ENCODE measurements around the gene RNF150.

RNF150 gene

GRCh38 chr4:140906993-140907962 lies 226.0 kb downstream of the RNF150 start:
- no peak for DNase-seq (ENCODE audit: low spot score)

DNA sequence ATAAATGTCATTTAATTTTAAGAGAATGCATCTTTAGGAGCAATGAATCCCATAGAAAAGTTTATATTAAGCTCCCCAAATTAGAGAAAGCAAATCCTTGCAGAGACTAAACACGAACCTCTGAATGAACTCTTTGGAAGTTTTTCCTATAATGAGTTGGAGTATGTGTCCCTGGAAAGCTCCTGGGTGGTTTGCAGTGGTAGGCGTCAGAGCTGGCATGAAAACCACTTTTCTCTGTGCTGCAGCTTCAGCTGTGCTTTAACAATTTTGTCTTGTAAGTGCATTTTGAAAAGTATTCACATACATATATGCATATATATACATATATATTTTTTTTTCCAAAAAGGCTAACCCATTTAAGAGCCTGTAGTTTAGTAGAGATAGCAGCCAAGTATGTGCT lies 228.4 kb downstream of the RNF150 start:
- no peak for DNase-seq (ENCODE audit: low spot score)

GRCh38 chr4:140903522-140904475 lies 229.5 kb downstream of the RNF150 start:
- DNase-seq (ENCODE audit: low spot score): no peak

DNA sequence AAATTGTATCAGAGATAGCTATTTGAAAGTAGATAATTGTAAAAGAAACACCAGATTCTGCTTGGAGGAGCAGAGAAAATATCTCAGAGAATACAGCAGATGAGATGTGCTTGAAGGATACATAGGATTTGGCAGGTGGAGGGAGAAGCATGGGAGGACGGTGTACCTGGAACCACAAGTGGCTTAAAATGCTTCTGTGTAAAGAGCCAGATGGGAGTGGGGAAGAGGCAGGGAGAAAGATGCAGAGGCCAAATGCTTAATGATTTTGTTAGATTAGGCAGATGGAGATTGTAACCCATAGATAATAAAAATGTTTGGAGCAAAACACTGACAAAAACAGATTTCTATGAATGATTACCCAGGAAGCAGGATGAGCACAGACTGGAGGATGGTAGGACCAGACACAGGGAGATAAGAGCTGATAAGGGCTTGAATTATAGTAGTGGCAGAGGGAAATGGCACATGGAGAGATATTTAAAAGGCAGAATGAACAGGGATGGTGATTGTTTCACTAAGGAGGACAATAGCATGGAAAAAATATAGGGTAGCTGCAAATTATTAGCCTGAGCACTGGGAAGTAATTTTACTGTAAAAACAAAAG lies 231.4 kb downstream of the RNF150 start:
- no peak for DNase-seq (ENCODE audit: low spot score)

GRCh38 chr4:140893939-140894338 lies 239.3 kb downstream of the RNF150 start:
- no peak for DNase-seq (ENCODE audit: low spot score)

- DNase-seq (ENCODE audit: low spot score): no peak
These were observed 245.2 kb downstream of the RNF150 start for GRCh38 chr4:140888054-140888453.

GRCh38 chr4:140887467-140887866 lies 245.8 kb downstream of the RNF150 start:
- no peak for DNase-seq (ENCODE audit: low spot score)

DNA sequence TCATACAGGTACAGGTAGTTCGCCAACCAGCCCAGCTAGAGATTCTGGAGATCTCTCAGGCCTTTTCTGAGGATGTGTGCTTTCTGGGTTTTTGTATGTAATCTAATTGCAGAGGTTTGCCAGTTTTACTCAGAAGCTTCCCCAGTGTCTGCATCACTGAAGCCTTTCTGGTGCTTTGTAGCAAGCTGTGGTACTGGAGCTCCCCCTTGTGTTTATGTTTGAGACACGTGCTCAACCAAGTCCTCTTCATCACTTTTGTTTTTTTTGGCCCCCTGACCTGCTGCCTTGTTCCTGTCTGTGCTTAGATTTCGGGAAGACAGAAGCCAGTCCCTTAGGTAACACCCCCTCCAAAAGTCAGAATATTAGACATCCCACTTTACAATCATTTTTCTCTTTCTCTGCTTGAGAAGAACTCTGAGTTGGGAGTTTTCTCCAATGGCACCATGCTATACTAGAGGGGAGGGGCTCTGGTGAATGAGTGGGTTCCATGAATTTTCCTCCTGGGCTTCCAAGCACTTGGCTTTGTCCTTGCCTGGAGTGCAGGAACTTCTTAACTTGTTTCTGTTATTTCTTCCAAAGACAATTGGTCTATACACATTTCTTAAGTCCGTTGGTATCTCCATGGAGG lies 248.7 kb downstream of the RNF150 start:
- no peak for DNase-seq (ENCODE audit: low spot score)

DNA sequence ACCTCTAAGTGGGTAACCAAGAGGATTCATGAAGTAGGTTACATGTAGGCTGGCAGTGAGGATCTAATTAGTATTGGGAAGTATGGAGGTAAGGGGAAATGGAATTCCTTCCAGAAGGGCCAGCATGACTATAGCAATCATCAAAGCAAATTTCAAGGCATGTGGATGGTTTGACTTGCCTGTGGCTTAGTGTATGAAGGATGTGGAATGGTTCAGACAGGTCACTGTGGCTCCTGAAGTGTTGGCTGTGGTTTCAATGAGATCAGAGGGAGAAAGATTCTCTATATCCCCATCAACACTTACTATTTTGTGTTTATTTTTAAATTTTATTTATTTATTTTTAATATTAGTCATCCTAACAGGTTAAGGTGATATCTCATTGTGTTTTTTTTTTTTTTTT lies 255.5 kb downstream of the RNF150 start:
- DNase-seq (ENCODE audit: low spot score): no peak

GRCh38 chr4:140876615-140877364 lies 256.5 kb downstream of the RNF150 start:
- DNase-seq (ENCODE audit: low spot score): no peak

DNA sequence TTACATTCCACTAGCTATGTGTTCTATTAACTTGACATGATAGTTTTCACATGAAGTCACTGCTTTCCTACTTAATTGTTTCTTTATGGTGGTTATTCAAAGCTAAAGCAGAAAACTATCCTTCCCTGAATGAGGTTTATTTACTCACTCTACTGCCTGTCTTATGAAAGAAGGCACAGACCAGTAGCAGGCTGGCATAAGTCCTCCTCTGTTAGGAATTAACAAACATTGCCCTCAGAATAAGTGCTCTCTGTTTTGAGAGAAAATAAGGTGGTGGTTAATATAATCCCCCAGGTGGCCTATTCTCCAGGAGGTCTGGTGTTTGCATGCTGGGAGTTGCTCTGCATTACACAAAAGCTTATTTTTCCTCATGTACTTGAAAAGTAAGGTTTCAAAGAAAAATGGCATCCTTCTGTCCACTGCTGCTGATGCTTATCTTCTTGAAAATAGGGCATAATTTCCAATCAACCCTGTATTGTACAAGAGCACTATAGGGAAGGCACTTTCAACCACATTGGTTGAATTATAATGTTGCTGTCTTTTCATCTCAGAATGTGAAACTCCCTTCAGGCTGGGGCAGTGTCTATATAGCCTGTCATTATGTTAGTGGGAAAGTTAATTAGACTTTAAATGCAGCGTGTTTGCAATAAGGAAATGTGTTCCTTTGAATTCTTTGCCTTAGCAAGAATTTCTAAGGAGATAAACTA lies 257.4 kb downstream of the RNF150 start:
- DNase-seq (ENCODE audit: low spot score): no peak

DNA sequence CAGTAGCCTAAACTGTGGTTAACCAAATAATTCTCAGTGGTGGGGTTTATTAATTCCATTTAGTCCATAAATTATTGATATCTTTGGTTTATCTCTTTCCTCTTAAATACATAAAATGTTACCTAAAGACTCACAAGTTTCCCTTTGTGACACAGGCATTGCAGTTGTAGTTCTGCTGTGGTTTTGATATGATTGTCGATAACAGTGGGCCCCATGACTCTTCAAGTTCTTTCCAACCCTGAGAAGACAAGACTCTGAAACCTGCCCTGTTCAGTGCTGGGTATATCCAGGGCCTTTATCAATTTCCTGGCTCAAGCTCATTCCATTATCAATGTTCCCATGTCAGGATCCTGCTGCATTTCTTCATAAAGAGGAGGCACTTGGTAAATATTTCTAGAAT lies 259.2 kb downstream of the RNF150 start:
- no peak for DNase-seq (ENCODE audit: low spot score)

DNA sequence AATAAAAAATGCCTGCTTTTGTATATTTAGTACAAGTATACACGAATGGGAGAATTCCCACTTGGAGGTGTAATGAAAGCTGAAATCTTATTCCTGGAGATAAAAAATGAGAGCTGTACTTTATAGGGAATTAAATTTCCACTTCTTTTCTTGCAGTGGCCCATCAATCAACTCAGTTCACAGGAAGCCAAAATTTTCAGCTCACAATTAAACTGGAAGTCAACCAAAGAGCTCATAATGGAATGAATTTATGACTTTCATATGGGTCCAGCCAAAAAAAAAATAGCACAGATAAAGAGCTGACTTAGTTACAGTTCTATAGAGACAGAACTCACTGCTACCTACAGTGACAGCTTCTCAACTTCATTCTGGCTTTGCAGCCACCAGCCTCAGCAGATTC lies 261.9 kb downstream of the RNF150 start:
- DNase-seq (ENCODE audit: low spot score): no peak

- DNase-seq (ENCODE audit: low spot score): no peak
These were observed 262.8 kb downstream of the RNF150 start for GRCh38 chr4:140870427-140870826.

GRCh38 chr4:140869446-140869845 lies 263.8 kb downstream of the RNF150 start:
- DNase-seq (ENCODE audit: low spot score): no peak

DNA sequence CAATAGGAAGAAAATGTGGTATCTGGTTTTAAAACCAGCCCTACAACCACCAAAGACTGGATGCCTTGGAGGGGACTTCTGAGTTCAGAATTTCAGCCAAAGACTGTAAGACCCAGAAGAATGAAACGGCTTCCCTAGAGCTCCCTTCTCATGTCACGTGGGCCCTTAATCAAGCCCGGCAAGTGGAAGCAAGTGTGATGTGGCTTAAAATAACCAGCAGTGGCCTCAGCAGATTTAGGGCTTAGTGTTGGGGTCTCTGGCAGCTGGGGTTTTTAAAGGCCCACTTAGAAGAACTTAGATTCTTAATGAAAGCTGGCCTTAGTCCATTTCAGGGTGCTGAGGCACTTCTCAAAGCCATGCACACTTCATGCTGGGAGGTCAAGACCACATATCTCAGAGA lies 265.9 kb downstream of the RNF150 start:
- DNase-seq (ENCODE audit: low spot score): no peak

- no peak for DNase-seq (ENCODE audit: low spot score)
These were observed 266.7 kb downstream of the RNF150 start for GRCh38 chr4:140866492-140867005.

DNA sequence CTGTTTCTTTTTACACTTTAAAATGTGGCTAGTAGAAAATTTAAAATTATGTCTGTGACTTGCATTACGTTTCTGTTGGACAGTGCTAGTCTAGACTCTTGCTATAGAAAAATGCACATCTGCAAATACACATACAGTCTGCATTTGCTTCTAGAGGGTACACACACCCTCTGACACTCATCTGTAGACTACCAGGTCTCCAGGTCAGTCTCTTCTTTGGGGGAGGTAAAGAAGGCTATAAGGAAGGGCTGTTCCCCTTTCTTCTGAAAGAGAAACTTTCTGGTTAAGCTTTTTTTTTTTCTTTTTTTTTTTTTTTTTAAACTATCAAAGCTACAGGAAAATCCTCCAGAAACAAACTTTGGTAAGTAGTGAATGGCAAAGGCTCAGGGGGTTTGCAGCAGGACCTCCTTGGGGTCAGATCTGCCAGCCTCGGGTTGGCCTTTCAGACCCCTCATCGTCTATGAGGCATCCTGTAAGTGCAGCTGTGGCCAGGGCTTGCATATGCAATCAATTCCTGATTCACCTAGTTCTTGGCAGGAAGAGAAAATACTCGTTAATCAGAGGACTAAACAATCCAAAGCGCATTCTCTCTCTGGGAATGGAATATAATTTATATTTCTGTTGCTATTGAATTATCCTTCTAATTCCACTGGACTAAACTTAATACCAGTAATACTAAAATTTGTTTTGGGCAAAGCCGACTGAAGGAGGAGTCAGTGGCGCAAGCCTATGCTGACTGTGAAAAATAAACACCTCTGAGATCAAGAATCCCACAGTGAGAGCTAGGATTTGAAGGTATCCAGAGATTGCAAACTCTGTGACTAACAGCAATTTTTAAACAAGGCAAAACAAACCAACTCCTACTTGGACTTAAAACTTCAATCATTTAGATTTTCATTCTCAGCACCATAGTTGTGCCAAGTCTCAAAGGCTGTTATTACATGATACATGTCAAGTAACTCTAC lies 267.7 kb downstream of the RNF150 start:
- no peak for DNase-seq (ENCODE audit: low spot score)

GRCh38 chr4:140863197-140863596 lies 270.1 kb downstream of the RNF150 start:
- no peak for DNase-seq (ENCODE audit: low spot score)

Data from CD4-positive, alpha-beta T cell treated with Interleukin-6 at 100 ng/mL for 8 hours (primary cell).